ENCODE data around the gene KRT17.

GRCh38 chr17:41614098-41614497 lies 10.3 kb downstream of the KRT17 start:
- no peak for TF ChIP-seq CTCF (IDR thresholded peaks at IDR 0.05)
- no peak for TF ChIP-seq EP300 (IDR thresholded peaks at IDR 0.05)
